BJ (cell line): Measurements from ENCODE around the gene TPRA1. TPM values are rescaled to one million over a fixed set of nuclear protein-coding genes. Genes with fewer than 3 reads are reported as not detected.

ENCODE experiments used
- CTCF ChIA-PET: fragments of 350-600 bp; formaldehyde crosslinking; extraction: SDS; loops from one replicate; lab custom pipeline; 2021; ENCODE audit warnings: antibody characterized with exemption, inconsistent platforms; lab: Yijun Ruan, JAX
- POLR2A ChIA-PET: fragments of 300-600 bp; sonication (Branson Sonifier 250); formaldehyde crosslinking; extraction: SDS; loops from one replicate; lab custom pipeline; 2021; ENCODE audit warnings: antibody characterized with exemption; lab: Charles Lee
- DNase-seq: peaks from one replicate; pipeline ENCODE4 v3.0.0-alpha.2; 2011; ENCODE audit warnings: low read depth
- H3K27me3 ChIP-seq: 2 replicates; pipeline ENCODE4 v1.6.0; 2011; ENCODE audit warnings: low read length; ENCODE audit not compliant: control insufficient read depth, insufficient read depth
- H3K36me3 ChIP-seq: 2 replicates; pipeline ENCODE4 v1.5.1; 2011; ENCODE audit warnings: low read length; ENCODE audit not compliant: control insufficient read depth, insufficient read depth
- H3K4me3 ChIP-seq: 2 replicates; pipeline ENCODE4 v1.5.1; 2011; ENCODE audit warnings: low read depth, mild to moderate bottlenecking, control low read depth, low read length
- CTCF ChIP-seq: IDR thresholded peaks from 2 replicates; pipeline ENCODE4 v1.5.1; 2011; ENCODE audit warnings: low read depth, mild to moderate bottlenecking, control low read depth, inconsistent platforms, low read length, moderate library complexity; ENCODE audit not compliant: insufficient read depth
- polyA plus RNA-seq: library from polyadenylated mRNA; depleted of rRNA; stranded (reverse); fragments of >200 nt; gene quantifications from 2 replicates; pipeline ENCODE4 v1.2.3, GENCODE V29; 2011

TPRA1 gene
- polyA plus RNA-seq, 1 experiment: 72.2 TPM

- DNase-seq: no peak
- H3K36me3 ChIP-seq: no peaks in the 10 kb centered on the region
- H3K4me3 ChIP-seq: no peak overlapping the region
- peaks cover 6% of the 10 kb centered on the region for H3K27me3 ChIP-seq
- ChIA-PET POLR2A (no interaction called here), CTCF (interaction anchor here (1.8 kb wide), 1 partner anchor 63 kb away, joined by 8 read pairs; no protein-coding TSS in a partner anchor)
- no peak for TF ChIP-seq CTCF
Measured at GRCh38 chr3:127637546-127637945, 47.0 kb upstream of the TPRA1 start.

GRCh38 chr3:127634653-127635052, 44.1 kb upstream of the TPRA1 start:
- POLR2A ChIA-PET: no interaction called here
- TF ChIP-seq CTCF: no peak
- Histone ChIP-seq H3K27me3 (peaks cover 24% of the 10 kb centered on the region), H3K4me3 (no peak overlapping the region), H3K36me3 (no peaks in the 10 kb centered on the region)
- no peak for DNase-seq
- CTCF ChIA-PET: interaction anchor here (1.0 to 1.2 kb wide), 2 partner anchors 9 to 17 kb away, joined by 3 read pairs; no protein-coding TSS in a partner anchor

- ChIA-PET CTCF (interaction anchor here (1.7 to 1.9 kb wide), 2 partner anchors 10 to 19 kb away, joined by 4 to 10 read pairs; no protein-coding TSS in a partner anchor), POLR2A (no interaction called here)
- no peak for TF ChIP-seq CTCF
- DNase-seq: no peak
- peaks cover 34% of the 10 kb centered on the region for H3K27me3 ChIP-seq
- no peaks in the 10 kb centered on the region for H3K36me3 ChIP-seq
- H3K4me3 ChIP-seq: no peak overlapping the region
Measured at GRCh38 chr3:127632035-127632820, 41.7 kb upstream of the TPRA1 start.

GRCh38 chr3:127630811-127631714, 40.5 kb upstream of the TPRA1 start:
- CTCF ChIA-PET: interaction anchor here (0.7 to 1.7 kb wide), 3 partner anchors 12 to 56 kb away, joined by 3 to 4 read pairs (median 3); no protein-coding TSS in a partner anchor

More at GRCh38 chr3:127630811-127631714, 40.5 kb upstream of the TPRA1 start:
- POLR2A ChIA-PET: no interaction called here
- Histone ChIP-seq H3K36me3 (no peaks in the 10 kb centered on the region), H3K4me3 (no peak overlapping the region), H3K27me3 (peaks cover 36% of the 10 kb centered on the region)
- DNase-seq: no peak
- no peak for TF ChIP-seq CTCF
